ENCODE results near the gene SGPP2. TPM values are rescaled to one million over a fixed set of nuclear protein-coding genes. Genes with fewer than 3 reads are reported as not detected.

The SGPP2 gene
- total and polyA plus RNA-seq, 2 experiments from 2014 or later, result 0.08 TPM; not detected in 1

DNA sequence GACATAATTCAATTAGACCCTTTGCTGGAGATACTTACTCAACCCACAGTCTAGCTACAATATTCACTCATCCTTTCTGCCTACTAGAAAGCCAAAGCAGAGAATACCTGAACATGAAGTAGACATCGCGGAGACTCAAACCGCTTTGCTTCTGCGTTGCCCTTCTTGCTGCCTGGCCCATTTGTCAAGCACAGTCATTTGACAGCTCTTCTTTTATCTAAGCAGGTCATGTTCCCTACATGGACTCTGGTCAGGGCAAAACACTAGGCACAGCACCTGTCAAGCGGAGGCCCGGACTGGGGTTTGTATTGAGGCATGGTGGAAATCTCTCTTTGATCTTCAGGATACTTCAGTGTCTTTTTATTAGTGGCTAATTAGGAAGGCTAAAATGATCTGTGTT is 141.9 kb downstream of the SGPP2 start:
- no peak overlapping the region for H3K4me3 Mint-ChIP-seq
- peaks cover 11% of the 10 kb centered on the region; the same call in 2 of the 3 replicates for H3K4me1 Mint-ChIP-seq
- H3K27me3 Mint-ChIP-seq (ENCODE audit: insufficient read depth, low read depth, poor library complexity), result no peaks in the 10 kb centered on the region
- ATAC-seq, result no peak
- TF ChIP-seq, protein P1, sequence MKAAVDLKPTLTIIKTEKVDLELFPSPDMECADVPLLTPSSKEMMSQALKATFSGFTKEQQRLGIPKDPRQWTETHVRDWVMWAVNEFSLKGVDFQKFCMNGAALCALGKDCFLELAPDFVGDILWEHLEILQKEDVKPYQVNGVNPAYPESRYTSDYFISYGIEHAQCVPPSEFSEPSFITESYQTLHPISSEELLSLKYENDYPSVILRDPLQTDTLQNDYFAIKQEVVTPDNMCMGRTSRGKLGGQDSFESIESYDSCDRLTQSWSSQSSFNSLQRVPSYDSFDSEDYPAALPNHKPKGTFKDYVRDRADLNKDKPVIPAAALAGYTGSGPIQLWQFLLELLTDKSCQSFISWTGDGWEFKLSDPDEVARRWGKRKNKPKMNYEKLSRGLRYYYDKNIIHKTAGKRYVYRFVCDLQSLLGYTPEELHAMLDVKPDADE (IDR thresholded peaks at IDR 0.05), result no peak
- TF ChIP-seq POLR2AphosphoS5 (IDR thresholded peaks at IDR 0.05; ENCODE audit: low read depth), result no peak
- TF ChIP-seq, protein P2, sequence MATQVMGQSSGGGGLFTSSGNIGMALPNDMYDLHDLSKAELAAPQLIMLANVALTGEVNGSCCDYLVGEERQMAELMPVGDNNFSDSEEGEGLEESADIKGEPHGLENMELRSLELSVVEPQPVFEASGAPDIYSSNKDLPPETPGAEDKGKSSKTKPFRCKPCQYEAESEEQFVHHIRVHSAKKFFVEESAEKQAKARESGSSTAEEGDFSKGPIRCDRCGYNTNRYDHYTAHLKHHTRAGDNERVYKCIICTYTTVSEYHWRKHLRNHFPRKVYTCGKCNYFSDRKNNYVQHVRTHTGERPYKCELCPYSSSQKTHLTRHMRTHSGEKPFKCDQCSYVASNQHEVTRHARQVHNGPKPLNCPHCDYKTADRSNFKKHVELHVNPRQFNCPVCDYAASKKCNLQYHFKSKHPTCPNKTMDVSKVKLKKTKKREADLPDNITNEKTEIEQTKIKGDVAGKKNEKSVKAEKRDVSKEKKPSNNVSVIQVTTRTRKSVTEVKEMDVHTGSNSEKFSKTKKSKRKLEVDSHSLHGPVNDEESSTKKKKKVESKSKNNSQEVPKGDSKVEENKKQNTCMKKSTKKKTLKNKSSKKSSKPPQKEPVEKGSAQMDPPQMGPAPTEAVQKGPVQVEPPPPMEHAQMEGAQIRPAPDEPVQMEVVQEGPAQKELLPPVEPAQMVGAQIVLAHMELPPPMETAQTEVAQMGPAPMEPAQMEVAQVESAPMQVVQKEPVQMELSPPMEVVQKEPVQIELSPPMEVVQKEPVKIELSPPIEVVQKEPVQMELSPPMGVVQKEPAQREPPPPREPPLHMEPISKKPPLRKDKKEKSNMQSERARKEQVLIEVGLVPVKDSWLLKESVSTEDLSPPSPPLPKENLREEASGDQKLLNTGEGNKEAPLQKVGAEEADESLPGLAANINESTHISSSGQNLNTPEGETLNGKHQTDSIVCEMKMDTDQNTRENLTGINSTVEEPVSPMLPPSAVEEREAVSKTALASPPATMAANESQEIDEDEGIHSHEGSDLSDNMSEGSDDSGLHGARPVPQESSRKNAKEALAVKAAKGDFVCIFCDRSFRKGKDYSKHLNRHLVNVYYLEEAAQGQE (IDR thresholded peaks at IDR 0.05; ENCODE audit: unreplicated experiment), result no peak
- no peak for TF ChIP-seq EZH2phosphoT487 (IDR thresholded peaks at IDR 0.05; ENCODE audit: unreplicated experiment)
- TF ChIP-seq, protein P3, sequence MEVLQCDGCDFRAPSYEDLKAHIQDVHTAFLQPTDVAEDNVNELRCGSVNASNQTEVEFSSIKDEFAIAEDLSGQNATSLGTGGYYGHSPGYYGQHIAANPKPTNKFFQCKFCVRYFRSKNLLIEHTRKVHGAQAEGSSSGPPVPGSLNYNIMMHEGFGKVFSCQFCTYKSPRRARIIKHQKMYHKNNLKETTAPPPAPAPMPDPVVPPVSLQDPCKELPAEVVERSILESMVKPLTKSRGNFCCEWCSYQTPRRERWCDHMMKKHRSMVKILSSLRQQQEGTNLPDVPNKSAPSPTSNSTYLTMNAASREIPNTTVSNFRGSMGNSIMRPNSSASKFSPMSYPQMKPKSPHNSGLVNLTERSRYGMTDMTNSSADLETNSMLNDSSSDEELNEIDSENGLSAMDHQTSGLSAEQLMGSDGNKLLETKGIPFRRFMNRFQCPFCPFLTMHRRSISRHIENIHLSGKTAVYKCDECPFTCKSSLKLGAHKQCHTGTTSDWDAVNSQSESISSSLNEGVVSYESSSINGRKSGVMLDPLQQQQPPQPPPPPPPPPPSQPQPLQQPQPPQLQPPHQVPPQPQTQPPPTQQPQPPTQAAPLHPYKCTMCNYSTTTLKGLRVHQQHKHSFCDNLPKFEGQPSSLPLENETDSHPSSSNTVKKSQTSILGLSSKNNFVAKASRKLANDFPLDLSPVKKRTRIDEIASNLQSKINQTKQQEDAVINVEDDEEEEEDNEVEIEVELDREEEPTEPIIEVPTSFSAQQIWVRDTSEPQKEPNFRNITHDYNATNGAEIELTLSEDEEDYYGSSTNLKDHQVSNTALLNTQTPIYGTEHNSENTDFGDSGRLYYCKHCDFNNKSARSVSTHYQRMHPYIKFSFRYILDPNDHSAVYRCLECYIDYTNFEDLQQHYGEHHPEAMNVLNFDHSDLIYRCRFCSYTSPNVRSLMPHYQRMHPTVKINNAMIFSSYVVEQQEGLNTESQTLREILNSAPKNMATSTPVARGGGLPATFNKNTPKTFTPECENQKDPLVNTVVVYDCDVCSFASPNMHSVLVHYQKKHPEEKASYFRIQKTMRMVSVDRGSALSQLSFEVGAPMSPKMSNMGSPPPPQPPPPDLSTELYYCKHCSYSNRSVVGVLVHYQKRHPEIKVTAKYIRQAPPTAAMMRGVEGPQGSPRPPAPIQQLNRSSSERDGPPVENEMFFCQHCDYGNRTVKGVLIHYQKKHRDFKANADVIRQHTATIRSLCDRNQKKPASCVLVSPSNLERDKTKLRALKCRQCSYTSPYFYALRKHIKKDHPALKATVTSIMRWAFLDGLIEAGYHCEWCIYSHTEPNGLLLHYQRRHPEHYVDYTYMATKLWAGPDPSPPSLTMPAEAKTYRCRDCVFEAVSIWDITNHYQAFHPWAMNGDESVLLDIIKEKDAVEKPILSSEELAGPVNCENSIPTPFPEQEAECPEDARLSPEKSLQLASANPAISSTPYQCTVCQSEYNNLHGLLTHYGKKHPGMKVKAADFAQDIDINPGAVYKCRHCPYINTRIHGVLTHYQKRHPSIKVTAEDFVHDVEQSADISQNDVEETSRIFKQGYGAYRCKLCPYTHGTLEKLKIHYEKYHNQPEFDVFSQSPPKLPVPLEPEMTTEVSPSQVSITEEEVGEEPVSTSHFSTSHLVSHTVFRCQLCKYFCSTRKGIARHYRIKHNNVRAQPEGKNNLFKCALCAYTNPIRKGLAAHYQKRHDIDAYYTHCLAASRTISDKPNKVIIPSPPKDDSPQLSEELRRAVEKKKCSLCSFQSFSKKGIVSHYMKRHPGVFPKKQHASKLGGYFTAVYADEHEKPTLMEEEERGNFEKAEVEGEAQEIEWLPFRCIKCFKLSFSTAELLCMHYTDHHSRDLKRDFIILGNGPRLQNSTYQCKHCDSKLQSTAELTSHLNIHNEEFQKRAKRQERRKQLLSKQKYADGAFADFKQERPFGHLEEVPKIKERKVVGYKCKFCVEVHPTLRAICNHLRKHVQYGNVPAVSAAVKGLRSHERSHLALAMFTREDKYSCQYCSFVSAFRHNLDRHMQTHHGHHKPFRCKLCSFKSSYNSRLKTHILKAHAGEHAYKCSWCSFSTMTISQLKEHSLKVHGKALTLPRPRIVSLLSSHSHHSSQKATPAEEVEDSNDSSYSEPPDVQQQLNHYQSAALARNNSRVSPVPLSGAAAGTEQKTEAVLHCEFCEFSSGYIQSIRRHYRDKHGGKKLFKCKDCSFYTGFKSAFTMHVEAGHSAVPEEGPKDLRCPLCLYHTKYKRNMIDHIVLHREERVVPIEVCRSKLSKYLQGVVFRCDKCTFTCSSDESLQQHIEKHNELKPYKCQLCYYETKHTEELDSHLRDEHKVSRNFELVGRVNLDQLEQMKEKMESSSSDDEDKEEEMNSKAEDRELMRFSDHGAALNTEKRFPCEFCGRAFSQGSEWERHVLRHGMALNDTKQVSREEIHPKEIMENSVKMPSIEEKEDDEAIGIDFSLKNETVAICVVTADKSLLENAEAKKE (CRISPR knock-in tag; IDR thresholded peaks at IDR 0.05), result no peak
- no peak for TF ChIP-seq JUNB (IDR thresholded peaks at IDR 0.05; ENCODE audit: unreplicated experiment)
- no peak for TF ChIP-seq STAT1 (IDR thresholded peaks at IDR 0.05; ENCODE audit: unreplicated experiment)
- TF ChIP-seq ZNF331 (CRISPR knock-in tag; IDR thresholded peaks at IDR 0.05; ENCODE audit: low read depth), result no peak
- no peak for TF ChIP-seq CREB1 (CRISPR knock-in tag; IDR thresholded peaks at IDR 0.05; ENCODE audit: low read depth)
- TF ChIP-seq ZNF114 (CRISPR knock-in tag; IDR thresholded peaks at IDR 0.05), result no peak
- TF ChIP-seq, protein P4, sequence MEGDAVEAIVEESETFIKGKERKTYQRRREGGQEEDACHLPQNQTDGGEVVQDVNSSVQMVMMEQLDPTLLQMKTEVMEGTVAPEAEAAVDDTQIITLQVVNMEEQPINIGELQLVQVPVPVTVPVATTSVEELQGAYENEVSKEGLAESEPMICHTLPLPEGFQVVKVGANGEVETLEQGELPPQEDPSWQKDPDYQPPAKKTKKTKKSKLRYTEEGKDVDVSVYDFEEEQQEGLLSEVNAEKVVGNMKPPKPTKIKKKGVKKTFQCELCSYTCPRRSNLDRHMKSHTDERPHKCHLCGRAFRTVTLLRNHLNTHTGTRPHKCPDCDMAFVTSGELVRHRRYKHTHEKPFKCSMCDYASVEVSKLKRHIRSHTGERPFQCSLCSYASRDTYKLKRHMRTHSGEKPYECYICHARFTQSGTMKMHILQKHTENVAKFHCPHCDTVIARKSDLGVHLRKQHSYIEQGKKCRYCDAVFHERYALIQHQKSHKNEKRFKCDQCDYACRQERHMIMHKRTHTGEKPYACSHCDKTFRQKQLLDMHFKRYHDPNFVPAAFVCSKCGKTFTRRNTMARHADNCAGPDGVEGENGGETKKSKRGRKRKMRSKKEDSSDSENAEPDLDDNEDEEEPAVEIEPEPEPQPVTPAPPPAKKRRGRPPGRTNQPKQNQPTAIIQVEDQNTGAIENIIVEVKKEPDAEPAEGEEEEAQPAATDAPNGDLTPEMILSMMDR (conservative IDR thresholded peaks at IDR 0.05; ENCODE audit: low read depth in 2 of 2), result no peak
- no peak for TF ChIP-seq EZH2 (IDR thresholded peaks at IDR 0.05; ENCODE audit: low read depth, unreplicated experiment)
- TF ChIP-seq NANOG (IDR thresholded peaks at IDR 0.05; ENCODE audit: borderline replicate concordance), result no peak
- Histone ChIP-seq H4K20me1 (replicated peaks; ENCODE audit: insufficient read depth) (peaks cover 6% of the 10 kb centered on the region; the same call in 1 of the 2 replicates), H3F3A (replicated peaks; ENCODE audit: low read depth) (no peaks in the 10 kb centered on the region), H2AFZ (no peak overlapping the region), H3K79me2 (replicated peaks; ENCODE audit: insufficient read depth) (no peaks in the 10 kb centered on the region), H3K4me1 (ENCODE audit: insufficient read depth) (no peaks in the 10 kb centered on the region), H3K9me2 (ENCODE audit: insufficient read depth) (no peaks in the 10 kb centered on the region), H3K4me3 (no peak overlapping the region), H3K27me3 (ENCODE audit: insufficient read depth) (no peaks in the 10 kb centered on the region), H3K36me3 (ENCODE audit: insufficient read depth) (no peaks in the 10 kb centered on the region), H3K27ac (ENCODE audit: low read depth) (no peak overlapping the region), H3K4me2 (no peak overlapping the region)
- H3K27ac Mint-ChIP-seq, result no peak overlapping the region
- DNase-seq (ENCODE audit: low spot score), result no peak
- H3K9me3 Mint-ChIP-seq, result no peaks in the 10 kb centered on the region
- peaks cover 8% of the 10 kb centered on the region; the same call in 2 of the 3 replicates for H3K36me3 Mint-ChIP-seq (ENCODE audit: low read depth)
